ENCODE measurements around the gene RPL9.

RPL9 gene

DNA sequence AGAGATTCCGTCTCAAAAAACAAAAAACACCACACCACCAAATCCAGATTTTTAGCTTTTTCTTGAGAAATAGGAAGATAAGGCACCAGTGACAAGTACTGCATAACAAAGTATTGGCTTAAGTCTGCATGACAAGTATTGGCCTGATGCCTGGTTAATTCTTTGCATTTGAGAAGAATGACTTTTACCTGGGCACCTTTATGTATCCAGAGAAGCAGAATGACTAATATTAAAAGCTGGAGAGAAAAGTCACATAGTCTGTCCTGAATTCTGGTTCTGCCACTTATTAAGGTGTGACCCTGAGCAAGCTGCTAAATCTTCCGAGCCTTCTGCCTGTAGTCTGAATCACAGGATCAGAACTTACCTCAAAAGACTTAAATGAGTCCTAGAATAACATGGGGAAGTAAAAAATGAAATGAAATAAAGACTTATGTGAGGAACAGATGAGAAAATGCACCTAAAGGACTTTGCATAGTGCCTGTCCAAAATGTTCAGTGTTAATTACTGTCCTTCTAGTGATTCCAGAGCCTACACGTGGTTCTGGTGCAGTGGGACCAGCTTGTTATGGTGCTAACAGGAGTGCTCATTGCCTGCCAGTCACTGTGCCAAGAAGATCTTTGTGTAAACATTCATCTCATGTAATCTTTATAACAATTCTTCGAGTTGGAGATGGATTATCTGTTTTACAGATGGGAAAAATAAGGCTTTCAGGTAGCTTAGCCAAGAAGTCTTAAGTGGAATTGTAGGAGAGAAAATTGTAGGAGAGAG lies 36.9 kb upstream of the RPL9 start:
- Histone ChIP-seq H3K9ac (ENCODE audit: insufficient read length, low read depth) (no peak overlapping the region), H3K4me3 (ENCODE audit: insufficient read length, low read depth) (no peak overlapping the region), H3K4me1 (ENCODE audit: insufficient read depth, insufficient read length) (no peaks in the 10 kb centered on the region), H3K36me3 (ENCODE audit: insufficient read depth, insufficient read length, low read length) (peaks cover 13% of the 10 kb centered on the region), H3K9me3 (ENCODE audit: insufficient read depth, low read length) (no peaks in the 10 kb centered on the region), H3K27me3 (ENCODE audit: insufficient read depth, insufficient read length) (no peaks in the 10 kb centered on the region)
- DNase-seq (ENCODE audit: low read depth, low spot score): no peak
- TF ChIP-seq YY1 (IDR thresholded peaks at IDR 0.05; ENCODE audit: insufficient read depth, insufficient read length): no peak
- no peak for TF ChIP-seq ZNF274 (IDR thresholded peaks at IDR 0.05; ENCODE audit: low read depth, low read length)
- no peak for TF ChIP-seq SUZ12 (IDR thresholded peaks at IDR 0.05; ENCODE audit: extremely low read depth, insufficient read depth, insufficient read length)

DNA sequence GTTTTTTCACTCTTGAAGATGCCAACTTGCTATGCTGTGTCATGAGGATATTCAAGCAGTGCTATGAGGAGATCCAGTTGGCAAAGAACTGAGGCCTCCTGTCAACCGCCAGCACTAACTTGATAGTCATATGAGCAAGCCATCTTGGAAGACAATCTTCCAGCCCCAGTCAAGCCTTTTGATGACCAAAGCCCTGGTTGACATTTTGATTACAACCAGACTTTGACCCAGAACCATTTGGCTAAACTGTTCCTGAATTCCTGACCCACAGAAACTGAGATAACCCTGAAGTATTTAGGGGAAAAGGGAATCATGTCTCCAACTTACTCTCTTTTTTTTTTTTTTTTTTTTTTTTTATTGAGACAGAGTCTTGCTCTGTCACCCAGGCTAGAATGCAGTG lies 35.6 kb upstream of the RPL9 start:
- no peak for DNase-seq (ENCODE audit: low read depth, low spot score)
- Histone ChIP-seq H3K9me3 (ENCODE audit: insufficient read depth, low read length) (no peaks in the 10 kb centered on the region), H3K4me3 (ENCODE audit: insufficient read length, low read depth) (no peak overlapping the region), H3K4me1 (ENCODE audit: insufficient read depth, insufficient read length) (no peaks in the 10 kb centered on the region), H3K27me3 (ENCODE audit: insufficient read depth, insufficient read length) (no peaks in the 10 kb centered on the region), H3K36me3 (ENCODE audit: insufficient read depth, insufficient read length, low read length) (peaks cover 11% of the 10 kb centered on the region), H3K9ac (ENCODE audit: insufficient read length, low read depth) (no peak overlapping the region)
- TF ChIP-seq ZNF274 (IDR thresholded peaks at IDR 0.05; ENCODE audit: low read depth, low read length): no peak
- no peak for TF ChIP-seq YY1 (IDR thresholded peaks at IDR 0.05; ENCODE audit: insufficient read depth, insufficient read length)
- TF ChIP-seq SUZ12 (IDR thresholded peaks at IDR 0.05; ENCODE audit: extremely low read depth, insufficient read depth, insufficient read length): no peak

DNA sequence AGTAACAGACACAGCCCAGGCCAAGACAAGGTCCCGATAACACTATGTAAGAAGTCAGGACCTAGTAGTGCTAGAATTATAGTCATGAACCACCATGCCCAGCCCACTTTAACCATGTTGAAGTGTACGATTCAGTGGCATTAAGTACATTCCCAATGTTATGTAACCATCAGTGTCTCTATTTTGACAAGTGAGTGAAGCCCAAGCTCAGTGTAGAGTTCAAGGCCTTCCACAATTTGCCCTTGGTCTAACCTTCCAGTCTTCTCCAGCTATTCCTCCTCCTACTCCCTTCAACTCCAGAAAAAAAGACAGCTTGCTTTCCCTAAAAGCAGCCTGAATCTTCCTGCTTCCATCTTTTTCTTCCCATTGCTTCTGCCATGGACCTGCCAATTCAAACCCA lies 31.6 kb upstream of the RPL9 start:
- Histone ChIP-seq H3K4me3 (ENCODE audit: insufficient read length, low read depth) (no peak overlapping the region), H3K36me3 (ENCODE audit: insufficient read depth, insufficient read length, low read length) (no peaks in the 10 kb centered on the region), H3K4me1 (ENCODE audit: insufficient read depth, insufficient read length) (no peaks in the 10 kb centered on the region), H3K9me3 (ENCODE audit: insufficient read depth, low read length) (no peaks in the 10 kb centered on the region), H3K9ac (ENCODE audit: insufficient read length, low read depth) (no peak overlapping the region), H3K27me3 (ENCODE audit: insufficient read depth, insufficient read length) (no peaks in the 10 kb centered on the region)
- DNase-seq (ENCODE audit: low read depth, low spot score): no peak
- TF ChIP-seq YY1 (IDR thresholded peaks at IDR 0.05; ENCODE audit: insufficient read depth, insufficient read length) (no peak), SUZ12 (IDR thresholded peaks at IDR 0.05; ENCODE audit: extremely low read depth, insufficient read depth, insufficient read length) (no peak), ZNF274 (IDR thresholded peaks at IDR 0.05; ENCODE audit: low read depth, low read length) (no peak)

DNA sequence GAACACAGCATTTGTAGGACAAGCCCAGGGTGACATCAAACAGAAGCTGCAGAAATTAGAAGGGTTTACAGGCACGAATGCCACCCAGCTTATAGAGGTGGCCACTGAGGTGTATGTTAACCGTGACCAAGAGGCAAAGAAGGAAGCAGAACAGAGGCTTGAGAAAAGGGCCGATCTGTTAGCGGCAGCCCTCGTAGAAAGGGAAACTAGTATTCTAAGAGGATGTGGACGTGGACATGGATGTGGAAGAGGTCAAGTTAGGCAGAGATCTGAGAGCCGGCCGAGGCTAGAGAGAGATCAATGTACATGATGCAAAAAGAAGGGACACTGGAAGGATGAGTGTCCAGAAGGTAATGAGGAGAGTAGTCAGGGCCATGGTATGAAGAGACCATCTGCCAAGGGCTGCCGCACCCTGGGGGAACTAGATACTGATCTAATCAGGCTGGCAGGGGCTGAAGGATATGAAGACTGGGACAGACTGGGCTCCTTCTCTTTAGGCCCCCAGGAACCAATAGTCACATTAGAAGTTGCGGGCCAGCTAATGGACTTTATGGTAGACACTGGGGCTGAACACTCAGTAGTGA lies 27.6 kb upstream of the RPL9 start:
- TF ChIP-seq ZNF274 (IDR thresholded peaks at IDR 0.05; ENCODE audit: low read depth, low read length) (no peak), YY1 (IDR thresholded peaks at IDR 0.05; ENCODE audit: insufficient read depth, insufficient read length) (no peak), SUZ12 (IDR thresholded peaks at IDR 0.05; ENCODE audit: extremely low read depth, insufficient read depth, insufficient read length) (no peak)
- H3K36me3 ChIP-seq (ENCODE audit: insufficient read depth, insufficient read length, low read length): no peaks in the 10 kb centered on the region
- no peak overlapping the region for H3K4me3 ChIP-seq (ENCODE audit: insufficient read length, low read depth)
- no peaks in the 10 kb centered on the region for H3K4me1 ChIP-seq (ENCODE audit: insufficient read depth, insufficient read length)
- DNase-seq (ENCODE audit: low read depth, low spot score): no peak
- no peak overlapping the region for H3K9ac ChIP-seq (ENCODE audit: insufficient read length, low read depth)
- H3K27me3 ChIP-seq (ENCODE audit: insufficient read depth, insufficient read length): no peaks in the 10 kb centered on the region
- no peaks in the 10 kb centered on the region for H3K9me3 ChIP-seq (ENCODE audit: insufficient read depth, low read length)

DNA sequence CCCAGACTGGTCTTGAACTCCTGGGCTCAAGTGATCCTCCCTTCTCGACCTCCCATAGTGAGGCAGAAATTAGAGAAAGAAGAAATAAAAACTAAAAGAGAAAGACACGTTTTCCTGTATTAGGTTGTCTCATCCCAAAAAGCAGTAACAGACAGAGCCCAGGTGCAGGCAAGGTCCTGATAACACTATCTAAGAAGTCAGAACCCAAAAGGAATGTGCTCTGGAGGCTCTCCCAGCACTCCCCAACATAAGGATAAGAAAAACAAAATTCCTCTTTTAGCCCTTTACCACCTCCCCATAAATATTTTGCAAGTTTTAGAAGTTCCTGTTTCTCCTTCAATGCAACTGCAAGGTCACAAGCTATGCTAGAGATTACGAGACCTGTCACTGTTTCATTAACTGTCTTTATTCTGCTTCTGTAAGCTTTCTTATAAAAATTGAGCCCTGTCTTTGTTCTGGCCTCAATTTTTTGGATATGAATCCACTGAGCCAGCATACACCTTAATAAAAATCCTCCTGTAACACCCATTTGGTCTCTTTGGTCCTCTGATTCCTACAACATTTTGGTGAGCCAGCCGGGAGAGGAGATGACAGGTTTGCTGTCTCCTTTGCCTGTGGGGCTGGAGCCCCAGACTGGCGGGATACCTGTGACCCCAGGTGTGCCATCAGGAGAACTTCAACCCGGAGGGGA lies 26.0 kb upstream of the RPL9 start:
- H3K9me3 ChIP-seq (ENCODE audit: insufficient read depth, low read length): no peaks in the 10 kb centered on the region
- H3K9ac ChIP-seq (ENCODE audit: insufficient read length, low read depth): no peak overlapping the region
- no peak for DNase-seq (ENCODE audit: low read depth, low spot score)
- TF ChIP-seq ZNF274 (IDR thresholded peaks at IDR 0.05; ENCODE audit: low read depth, low read length): no peak
- no peak for TF ChIP-seq SUZ12 (IDR thresholded peaks at IDR 0.05; ENCODE audit: extremely low read depth, insufficient read depth, insufficient read length)
- TF ChIP-seq YY1 (IDR thresholded peaks at IDR 0.05; ENCODE audit: insufficient read depth, insufficient read length): no peak
- no peaks in the 10 kb centered on the region for H3K27me3 ChIP-seq (ENCODE audit: insufficient read depth, insufficient read length)
- no peaks in the 10 kb centered on the region for H3K36me3 ChIP-seq (ENCODE audit: insufficient read depth, insufficient read length, low read length)
- no peaks in the 10 kb centered on the region for H3K4me1 ChIP-seq (ENCODE audit: insufficient read depth, insufficient read length)
- H3K4me3 ChIP-seq (ENCODE audit: insufficient read length, low read depth): no peak overlapping the region

DNA sequence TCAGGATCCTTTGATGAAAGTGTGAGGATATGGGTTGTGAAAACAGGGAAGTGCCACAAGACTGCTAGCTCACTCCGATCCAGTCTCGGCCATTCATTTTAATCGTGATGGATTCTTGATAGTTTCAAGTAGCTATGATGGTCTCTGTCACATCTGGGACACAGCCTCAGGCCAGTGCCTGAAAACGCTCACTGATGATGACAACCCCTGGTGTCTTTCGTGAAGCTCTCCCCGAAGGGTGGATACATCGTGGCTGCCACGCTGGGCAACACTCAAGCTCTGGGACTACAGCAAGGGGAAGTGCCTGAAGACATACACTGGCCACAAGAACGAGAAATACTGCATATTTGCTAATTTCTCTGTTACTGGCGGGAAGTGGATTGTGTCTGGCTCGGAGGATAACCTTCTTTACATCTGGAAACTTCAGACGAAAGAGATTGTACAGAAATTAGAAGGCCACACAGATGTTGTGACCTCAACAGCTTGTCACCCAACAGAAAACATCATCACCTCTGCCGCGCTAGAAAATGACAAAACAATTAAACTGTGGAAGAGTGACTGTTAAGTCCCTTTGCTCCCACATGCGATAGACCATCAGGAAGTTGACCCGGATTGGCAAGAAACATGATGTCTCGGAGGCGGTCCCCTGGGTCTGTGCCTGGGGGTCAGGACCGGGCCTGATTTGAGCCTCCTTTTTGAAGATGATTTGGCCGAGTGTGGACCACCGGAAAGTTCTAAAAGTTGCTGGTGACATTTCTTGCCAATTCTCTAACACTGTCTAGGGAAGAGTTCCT lies 22.4 kb upstream of the RPL9 start:
- H3K27me3 ChIP-seq (ENCODE audit: insufficient read depth, insufficient read length): no peaks in the 10 kb centered on the region
- H3K9ac ChIP-seq (ENCODE audit: insufficient read length, low read depth): no peak overlapping the region
- no peak for TF ChIP-seq ZNF274 (IDR thresholded peaks at IDR 0.05; ENCODE audit: low read depth, low read length)
- no peak for TF ChIP-seq SUZ12 (IDR thresholded peaks at IDR 0.05; ENCODE audit: extremely low read depth, insufficient read depth, insufficient read length)
- TF ChIP-seq YY1 (IDR thresholded peaks at IDR 0.05; ENCODE audit: insufficient read depth, insufficient read length): no peak
- H3K4me3 ChIP-seq (ENCODE audit: insufficient read length, low read depth): no peak overlapping the region
- H3K4me1 ChIP-seq (ENCODE audit: insufficient read depth, insufficient read length): no peaks in the 10 kb centered on the region
- H3K36me3 ChIP-seq (ENCODE audit: insufficient read depth, insufficient read length, low read length): peaks cover 10% of the 10 kb centered on the region
- no peak for DNase-seq (ENCODE audit: low read depth, low spot score)
- no peaks in the 10 kb centered on the region for H3K9me3 ChIP-seq (ENCODE audit: insufficient read depth, low read length)

Measured in NT2/D1 (cell line).